OCI-LY7 (cell line): ENCODE measurements around the gene PRKN. TPM values are rescaled to one million over a fixed set of nuclear protein-coding genes. Genes with fewer than 3 reads are reported as not detected.

ENCODE experiments used
- BruUV-seq: library from RNA; stranded (reverse); fragments of 400-500 nt; replicated peaks from 2 replicates; lab custom pipeline; 2021; lab: Mats Ljungman, UMichigan
- CTCF ChIA-PET: fragments of 300-600 bp; sonication (Branson Sonifier 250); formaldehyde crosslinking; loops from one replicate; lab custom pipeline; 2022; ENCODE audit warnings: antibody characterized with exemption; ENCODE audit not compliant: unreplicated experiment; lab: Charles Lee
- POLR2A ChIA-PET: fragments of 300-600 bp; sonication (Branson Sonifier 250); formaldehyde crosslinking; loops from one replicate; lab custom pipeline; 2022; ENCODE audit warnings: antibody characterized with exemption; lab: Charles Lee
- DNase-seq: peaks from one replicate; pipeline ENCODE4 v3.0.0-alpha.2; 2015; ENCODE audit warnings: low spot score
- H2AFZ ChIP-seq: fragments of 200-600 bp; sonication (generic), shearing (Covaris generic); 2 replicates; pipeline ENCODE4 v1.6.1; 2014; ENCODE audit warnings: mild to moderate bottlenecking, antibody characterized with exemption, low read length, moderate library complexity
- H3K27ac ChIP-seq: fragments of 200-600 bp; sonication (generic); 2 replicates; pipeline ENCODE4 v1.5.1; 2014; ENCODE audit warnings: mixed run types, low read depth, mild to moderate bottlenecking, moderate library complexity, low read length, inconsistent platforms; ENCODE audit not compliant: poor library complexity, severe bottlenecking
- H3K36me3 ChIP-seq: fragments of 200-600 bp; sonication (generic); 2 replicates; pipeline ENCODE4 v1.6.1; 2014; ENCODE audit warnings: mild to moderate bottlenecking, antibody characterized with exemption, low read length, moderate library complexity, mixed read lengths; ENCODE audit not compliant: insufficient read depth
- H3K4me1 ChIP-seq: fragments of 200-600 bp; sonication (generic); 2 replicates; pipeline ENCODE4 v1.5.1; 2014; ENCODE audit warnings: mild to moderate bottlenecking, low read length; ENCODE audit not compliant: insufficient read depth, poor library complexity, severe bottlenecking
- H3K4me2 ChIP-seq: fragments of 200-600 bp; sonication (generic); 2 replicates; pipeline ENCODE4 v1.6.1; 2014; ENCODE audit warnings: mild to moderate bottlenecking, low read length
- H3K4me3 ChIP-seq: fragments of 200-600 bp; sonication (generic); 2 replicates; pipeline ENCODE4 v1.5.1; 2014; ENCODE audit warnings: mild to moderate bottlenecking, low read depth, low read length; ENCODE audit not compliant: poor library complexity, severe bottlenecking
- H3K79me2 ChIP-seq: fragments of 200-600 bp; sonication (generic); 2 replicates; pipeline ENCODE4 v1.6.1; 2016; ENCODE audit warnings: low read depth, mild to moderate bottlenecking, low read length, moderate library complexity, mixed read lengths; ENCODE audit not compliant: insufficient read depth
- H3K9me2 ChIP-seq: fragments of 200-600 bp; sonication (generic); 2 replicates; pipeline ENCODE4 v1.6.1; 2016; ENCODE audit warnings: mild to moderate bottlenecking, low read length, mixed read lengths; ENCODE audit not compliant: insufficient read depth
- H3K9me3 ChIP-seq: fragments of 200-600 bp; sonication (generic); 2 replicates; pipeline ENCODE4 v1.6.1; 2014; ENCODE audit warnings: mild to moderate bottlenecking, mixed run types, low read length, mixed read lengths
- H4K20me1 ChIP-seq: fragments of 200-600 bp; sonication (generic); 2 replicates; pipeline ENCODE4 v1.6.1; 2014; ENCODE audit warnings: mild to moderate bottlenecking, antibody characterized with exemption, low read length, moderate library complexity, mixed read lengths; ENCODE audit not compliant: insufficient read depth
- EZH2phosphoT487 ChIP-seq: fragments of 200-600 bp; sonication (generic); IDR thresholded peaks from 2 replicates; pipeline ENCODE4 v1.6.1; 2018; ENCODE audit warnings: low read depth, borderline replicate concordance, mild to moderate bottlenecking, mixed run types, antibody characterized with exemption, low read length, moderate library complexity, mixed read lengths
- intact Hi-C: fragments of 100-400 bp; cut with micrococcal nuclease; formaldehyde crosslinking; loops from one replicate; pipeline ENCODE4 v1.10.0; 2022; ENCODE audit not compliant: unreplicated experiment
- total RNA-seq, 2 experiments: library from RNA; depleted of rRNA in 1 of 2; stranded (reverse); fragments of >200 nt in 1 of 2; shearing (Covaris generic) in 1 of 2; gene quantifications; 2 replicates each; pipeline ENCODE4 v1.2.3, GENCODE V29; 2014 to 2022
- TF ChIP-seq, protein P1 (sequence below): fragments of 200-600 bp; sonication (generic); conservative IDR thresholded peaks from 2 replicates; pipeline ENCODE4 v1.5.1; 2014; ENCODE audit warnings: mild to moderate bottlenecking, antibody characterized with exemption, low read length, moderate library complexity, mixed read lengths

Gene PRKN
- total RNA-seq, 2 experiments from 2014 or later: 1.3 to 2.0 TPM

DNA sequence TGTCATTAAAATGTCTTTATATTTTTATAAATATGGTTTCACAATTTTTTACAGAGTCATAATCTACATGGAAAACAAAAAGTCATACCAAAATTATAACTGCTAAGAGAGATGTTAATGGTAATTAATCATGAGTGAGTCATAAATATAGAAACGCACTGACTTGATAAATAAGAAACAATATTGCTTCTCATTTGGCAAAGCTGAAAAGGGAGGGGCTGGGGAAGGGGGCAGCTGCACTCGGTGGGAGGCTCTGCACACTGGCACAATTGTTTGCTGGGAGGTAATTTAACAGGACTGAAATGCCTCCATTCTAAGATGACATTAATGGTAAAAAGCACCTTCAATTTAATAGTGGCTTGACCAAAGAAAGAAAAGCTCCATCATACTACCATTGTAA is 1320.5 kb downstream of the PRKN start:
- TF ChIP-seq, protein P1, sequence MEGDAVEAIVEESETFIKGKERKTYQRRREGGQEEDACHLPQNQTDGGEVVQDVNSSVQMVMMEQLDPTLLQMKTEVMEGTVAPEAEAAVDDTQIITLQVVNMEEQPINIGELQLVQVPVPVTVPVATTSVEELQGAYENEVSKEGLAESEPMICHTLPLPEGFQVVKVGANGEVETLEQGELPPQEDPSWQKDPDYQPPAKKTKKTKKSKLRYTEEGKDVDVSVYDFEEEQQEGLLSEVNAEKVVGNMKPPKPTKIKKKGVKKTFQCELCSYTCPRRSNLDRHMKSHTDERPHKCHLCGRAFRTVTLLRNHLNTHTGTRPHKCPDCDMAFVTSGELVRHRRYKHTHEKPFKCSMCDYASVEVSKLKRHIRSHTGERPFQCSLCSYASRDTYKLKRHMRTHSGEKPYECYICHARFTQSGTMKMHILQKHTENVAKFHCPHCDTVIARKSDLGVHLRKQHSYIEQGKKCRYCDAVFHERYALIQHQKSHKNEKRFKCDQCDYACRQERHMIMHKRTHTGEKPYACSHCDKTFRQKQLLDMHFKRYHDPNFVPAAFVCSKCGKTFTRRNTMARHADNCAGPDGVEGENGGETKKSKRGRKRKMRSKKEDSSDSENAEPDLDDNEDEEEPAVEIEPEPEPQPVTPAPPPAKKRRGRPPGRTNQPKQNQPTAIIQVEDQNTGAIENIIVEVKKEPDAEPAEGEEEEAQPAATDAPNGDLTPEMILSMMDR: no peak
- TF ChIP-seq EZH2phosphoT487: no peak
- H3K4me2 ChIP-seq: no peak overlapping the region
- no peaks in the 10 kb centered on the region for H3K36me3 ChIP-seq
- no peak overlapping the region for H3K4me3 ChIP-seq
- no peaks in the 10 kb centered on the region for H3K9me2 ChIP-seq
- H3K27ac ChIP-seq: no peak overlapping the region
- CTCF ChIA-PET: no interaction called here
- no peak overlapping the region for H2AFZ ChIP-seq
- DNase-seq: no peak
- no peaks in the 10 kb centered on the region for H3K9me3 ChIP-seq
- intact Hi-C loops: no loop called here
- no peaks in the 10 kb centered on the region for H3K79me2 ChIP-seq
- BruUV-seq: no TSS peak
- H4K20me1 ChIP-seq: no peaks in the 10 kb centered on the region
- POLR2A ChIA-PET: interaction anchor here (0.6 to 0.8 kb wide), 2 partner anchors 54 to 83 kb away, joined by 4 to 5 read pairs; no protein-coding TSS in a partner anchor
- no peaks in the 10 kb centered on the region for H3K4me1 ChIP-seq

DNA sequence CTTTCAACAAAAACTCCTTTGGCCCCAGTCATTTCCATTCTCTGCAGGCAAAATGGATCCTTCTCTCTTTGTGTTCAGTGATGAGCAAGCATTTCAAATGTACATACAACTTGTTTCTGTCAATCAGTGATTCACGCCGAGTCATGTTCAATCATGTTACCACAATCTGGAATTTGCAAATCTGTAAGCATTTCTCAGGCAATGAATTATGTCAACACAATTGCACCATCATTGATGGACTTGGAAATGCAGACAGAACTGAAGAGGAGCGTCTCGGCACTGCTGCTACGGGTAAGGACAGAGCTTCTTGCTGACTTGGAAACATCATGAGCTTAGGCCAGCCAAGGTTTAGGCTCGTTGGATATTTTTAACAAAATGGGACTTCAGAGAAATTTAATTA is 1320.9 kb downstream of the PRKN start:
- no peak overlapping the region for H2AFZ ChIP-seq

DNA sequence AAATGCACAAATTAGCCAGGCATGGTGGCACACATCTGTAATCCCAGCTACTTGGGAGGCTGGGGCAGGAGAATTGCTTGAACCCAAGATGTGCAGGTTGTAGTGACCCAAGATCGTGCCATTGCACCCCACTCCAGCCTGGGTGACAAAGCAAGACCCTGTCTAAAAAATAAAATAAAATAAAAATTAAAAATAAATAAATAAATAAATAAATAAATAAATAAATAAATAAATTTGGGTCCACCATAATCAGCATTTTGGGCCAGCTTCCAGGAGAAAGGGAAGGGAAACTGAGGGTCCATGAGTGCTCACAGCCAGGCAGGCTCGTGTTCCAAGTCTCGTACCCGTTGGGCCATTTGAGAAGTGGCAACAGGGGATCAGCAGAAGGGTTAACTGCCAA is 1322.1 kb downstream of the PRKN start:
- DNase-seq: no peak
- Histone ChIP-seq H3K79me2 (no peaks in the 10 kb centered on the region), H3K9me3 (no peaks in the 10 kb centered on the region), H3K36me3 (no peaks in the 10 kb centered on the region), H3K9me2 (no peaks in the 10 kb centered on the region), H3K4me3 (no peak overlapping the region), H4K20me1 (no peaks in the 10 kb centered on the region), H3K4me2 (no peak overlapping the region), H3K4me1 (no peaks in the 10 kb centered on the region), H2AFZ (no peak overlapping the region), H3K27ac (no peak overlapping the region)
- ChIA-PET CTCF (no interaction called here), POLR2A (no interaction called here)
- intact Hi-C loops: no loop called here
- no TSS peak for BruUV-seq
- no peak for TF ChIP-seq EZH2phosphoT487
- TF ChIP-seq, protein P1: no peak

More for the DNA sequence above, 1320.9 kb downstream of the PRKN start:
- Histone ChIP-seq H3K36me3 (no peaks in the 10 kb centered on the region), H3K9me2 (no peaks in the 10 kb centered on the region), H4K20me1 (no peaks in the 10 kb centered on the region), H3K4me1 (no peaks in the 10 kb centered on the region), H3K79me2 (no peaks in the 10 kb centered on the region), H3K4me3 (no peak overlapping the region), H3K9me3 (no peaks in the 10 kb centered on the region), H3K27ac (no peak overlapping the region), H3K4me2 (no peak overlapping the region)
- POLR2A ChIA-PET: interaction anchor here (0.6 to 0.8 kb wide), 2 partner anchors 55 to 84 kb away, joined by 4 to 5 read pairs; no protein-coding TSS in a partner anchor
- intact Hi-C loops: no loop called here
- DNase-seq: no peak
- CTCF ChIA-PET: no interaction called here
- BruUV-seq: no TSS peak
- TF ChIP-seq, protein P1: no peak
- no peak for TF ChIP-seq EZH2phosphoT487
